ENCODE results near the gene ZNF439. TPM values are rescaled to one million over a fixed set of nuclear protein-coding genes. Genes with fewer than 3 reads are reported as not detected.

The ZNF439 gene
- total and polyA plus RNA-seq, 3 experiments from 2014 or later, result 3.1 to 6.4 (median 6.2) TPM

Other genes starting within 250 kb of the ZNF439 start
- 1 to 10 TPM; 4.4 to 4.6 TPM for gene ZNF823, start 109.8 kb upstream of the ZNF439 start, total RNA-seq
- 3.6 TPM for gene ZNF823, start 109.8 kb upstream of the ZNF439 start, polyA plus RNA-seq
- 1 to 10 TPM; 6.4 to 7.5 TPM for gene ZNF441, start 81.7 kb upstream of the ZNF439 start, total RNA-seq
- 5.9 TPM for gene ZNF441, start 81.7 kb upstream of the ZNF439 start, polyA plus RNA-seq
- gene ZNF491, start 50.2 kb upstream of the ZNF439 start, total RNA-seq, result 1 to 10 TPM; 1.1 to 1.3 TPM
- not detected for gene ZNF491, start 50.2 kb upstream of the ZNF439 start, polyA plus RNA-seq
- gene ZNF440, start 34.5 kb upstream of the ZNF439 start, total RNA-seq, result 1 to 10 TPM; 6.3 to 8.4 TPM
- gene ZNF440, start 34.5 kb upstream of the ZNF439 start, polyA plus RNA-seq, result 3.2 TPM
- 1 to 10 TPM; 1.8 to 2.0 TPM for gene ZNF69, start 39.1 kb downstream of the ZNF439 start, total RNA-seq
- 4.1 TPM for gene ZNF69, start 39.1 kb downstream of the ZNF439 start, polyA plus RNA-seq
- gene ZNF700, start 76.4 kb downstream of the ZNF439 start, total RNA-seq, result 10 to 100 TPM; 10.1 to 10.8 TPM
- 3.3 TPM for gene ZNF700, start 76.4 kb downstream of the ZNF439 start, polyA plus RNA-seq
- gene ZNF763, start 116.3 kb downstream of the ZNF439 start, total RNA-seq, result 1 to 10 TPM; 2.0 to 2.3 TPM
- gene ZNF763, start 116.3 kb downstream of the ZNF439 start, polyA plus RNA-seq, result 2.5 TPM
- under 1 TPM; 0.35 to 0.58 TPM for gene ZNF433, start 187.0 kb downstream of the ZNF439 start, total RNA-seq
- 3.2 TPM for gene ZNF433, start 187.0 kb downstream of the ZNF439 start, polyA plus RNA-seq
- under 1 TPM; 0.55 to 0.72 TPM for gene ZNF878, start 204.2 kb downstream of the ZNF439 start, total RNA-seq
- gene ZNF878, start 204.2 kb downstream of the ZNF439 start, polyA plus RNA-seq, result 0.12 TPM
- 1 to 10 TPM; 5.4 to 5.7 TPM for gene ZNF844, start 216.0 kb downstream of the ZNF439 start, total RNA-seq
- gene ZNF844, start 216.0 kb downstream of the ZNF439 start, polyA plus RNA-seq, result 3.6 TPM

Data from CD8-positive, alpha-beta memory T cell (primary cell).